GM18526 (cell line): Measurements from ENCODE around the gene EFNA5.

Experiments
- POLR2A ChIP-seq: IDR thresholded peaks from 3 replicates; pipeline ENCODE4 v1.6.1; 2011; ENCODE audit not compliant: insufficient read length; ENCODE audit errors: extremely low read depth

Gene EFNA5

GRCh38 chr5:107470295-107470582, 200.5 kb downstream of the EFNA5 start:
- no peak for TF ChIP-seq POLR2A

- TF ChIP-seq POLR2A = no peak
Measured at GRCh38 chr5:107469485-107470294, 201.0 kb downstream of the EFNA5 start.

GRCh38 chr5:107469064-107469463, 201.7 kb downstream of the EFNA5 start:
- no peak for TF ChIP-seq POLR2A

GRCh38 chr5:107468276-107468675, 202.5 kb downstream of the EFNA5 start:
- TF ChIP-seq POLR2A = no peak

- TF ChIP-seq POLR2A = no peak
Measured at GRCh38 chr5:107467137-107467932, 203.4 kb downstream of the EFNA5 start.

- TF ChIP-seq POLR2A = no peak
Measured at GRCh38 chr5:107466233-107466769, 204.4 kb downstream of the EFNA5 start.

- TF ChIP-seq POLR2A = no peak
Measured at GRCh38 chr5:107464876-107465275, 205.9 kb downstream of the EFNA5 start.

- TF ChIP-seq POLR2A = no peak
Measured at GRCh38 chr5:107464416-107464815, 206.3 kb downstream of the EFNA5 start.

GRCh38 chr5:107463731-107464130, 207.0 kb downstream of the EFNA5 start:
- TF ChIP-seq POLR2A = no peak

GRCh38 chr5:107461770-107462169, 209.0 kb downstream of the EFNA5 start:
- TF ChIP-seq POLR2A = no peak

- no peak for TF ChIP-seq POLR2A
Measured at GRCh38 chr5:107460789-107461188, 209.9 kb downstream of the EFNA5 start.

- no peak for TF ChIP-seq POLR2A
Measured at GRCh38 chr5:107459605-107460004, 211.1 kb downstream of the EFNA5 start.

GRCh38 chr5:107458322-107458721, 212.4 kb downstream of the EFNA5 start:
- TF ChIP-seq POLR2A = no peak

- TF ChIP-seq POLR2A = no peak
Measured at GRCh38 chr5:107457881-107458280, 212.9 kb downstream of the EFNA5 start.

- no peak for TF ChIP-seq POLR2A
Measured at GRCh38 chr5:107457138-107457537, 213.6 kb downstream of the EFNA5 start.

- TF ChIP-seq POLR2A = no peak
Measured at GRCh38 chr5:107456281-107456715, 214.4 kb downstream of the EFNA5 start.
